WTC11 (cell line): ENCODE measurements around the gene WDR33. TPM values are rescaled to one million over a fixed set of nuclear protein-coding genes. Genes with fewer than 3 reads are reported as not detected.

Experiments
- ATAC-seq: fragments of 200-7000 bp; cut with Tn5 transposase; 2 replicates; pipeline ENCODE4 v1.10.0; 2021; ENCODE audit warnings: mild to moderate bottlenecking, moderate library complexity
- CTCF ChIA-PET: fragments of 300-600 bp; sonication (Branson Sonifier 250); formaldehyde crosslinking; loops from one replicate; lab custom pipeline; 2021; ENCODE audit warnings: antibody characterized with exemption; lab: Charles Lee
- POLR2A ChIA-PET: fragments of 350-600 bp; sonication (Branson Sonifier 250); formaldehyde crosslinking; loops from one replicate; lab custom pipeline; 2021; ENCODE audit warnings: antibody characterized with exemption; lab: Charles Lee
- DNase-seq: peaks from one replicate; pipeline ENCODE4 v3.0.0; 2021; ENCODE audit warnings: low spot score
- H3K27ac Mint-ChIP-seq: 2 replicates; pipeline ENCODE4 v1.8.0; 2021; ENCODE audit warnings: mixed read lengths
- H3K27me3 Mint-ChIP-seq: 2 replicates; pipeline ENCODE4 v1.8.0; 2021; ENCODE audit warnings: low read depth, mild to moderate bottlenecking, moderate library complexity, mixed read lengths
- H3K36me3 Mint-ChIP-seq: 2 replicates; pipeline ENCODE4 v1.8.0; 2021; ENCODE audit warnings: mixed read lengths
- H3K4me1 Mint-ChIP-seq: 2 replicates; pipeline ENCODE4 v1.8.0; 2022; ENCODE audit warnings: mixed read lengths
- H3K4me3 Mint-ChIP-seq: 2 replicates; pipeline ENCODE4 v1.8.0; 2021; ENCODE audit warnings: mild to moderate bottlenecking, moderate library complexity, mixed read lengths
- H3K9me3 Mint-ChIP-seq: 2 replicates; pipeline ENCODE4 v1.8.0; 2021; ENCODE audit warnings: mixed read lengths
- GTF2I ChIP-seq: fragments of 250-450 bp; sonication (Bioruptor Pico); conservative IDR thresholded peaks from 2 replicates; pipeline ENCODE4 v1.4.0; 2021; ENCODE audit warnings: mild to moderate bottlenecking
- KAT7 ChIP-seq: sonication (generic); formaldehyde crosslinking; IDR thresholded peaks from 2 replicates; pipeline ENCODE4 v1.8.1; 2023; ENCODE audit warnings: missing genetic modification reagents, mild to moderate bottlenecking, borderline replicate concordance
- NFATC4 ChIP-seq: fragments of 250-450 bp; sonication (Bioruptor Pico); IDR thresholded peaks from 2 replicates; pipeline ENCODE4 v1.9.0; 2021; ENCODE audit warnings: mild to moderate bottlenecking
- NFYB ChIP-seq: sonication (generic); formaldehyde crosslinking; conservative IDR thresholded peaks from 2 replicates; pipeline ENCODE4 v1.8.0; 2022; ENCODE audit warnings: low read depth, missing genetic modification reagents
- RELA ChIP-seq: sonication (generic); formaldehyde crosslinking; IDR thresholded peaks from 2 replicates; pipeline ENCODE4 v1.8.1; 2022; ENCODE audit warnings: missing genetic modification reagents, mild to moderate bottlenecking, borderline replicate concordance
- SOX15 ChIP-seq: fragments of 250-450 bp; sonication (Bioruptor Pico); IDR thresholded peaks from 2 replicates; pipeline ENCODE4 v1.9.0; 2021; ENCODE audit warnings: mild to moderate bottlenecking
- TEAD1 ChIP-seq: sonication (generic); formaldehyde crosslinking; IDR thresholded peaks from 2 replicates; pipeline ENCODE4 v1.8.0; 2022; ENCODE audit warnings: mild to moderate bottlenecking, missing genetic modification reagents
- ZNF121 ChIP-seq: sonication (generic); formaldehyde crosslinking; IDR thresholded peaks from 2 replicates; pipeline ENCODE4 v1.8.0; 2023; ENCODE audit warnings: missing genetic modification reagents
- ZNF138 ChIP-seq: sonication (generic); formaldehyde crosslinking; conservative IDR thresholded peaks from 2 replicates; pipeline ENCODE4 v1.8.1; 2022; ENCODE audit warnings: mild to moderate bottlenecking, moderate library complexity, missing genetic modification reagents
- ZNF317 ChIP-seq: sonication (generic); formaldehyde crosslinking; IDR thresholded peaks from 2 replicates; pipeline ENCODE4 v1.8.1; 2023; ENCODE audit warnings: low read depth, mild to moderate bottlenecking, moderate library complexity, missing genetic modification reagents, borderline replicate concordance
- ZNF416 ChIP-seq: fragments of 250-450 bp; sonication (Bioruptor Pico); IDR thresholded peaks from 2 replicates; pipeline ENCODE4 v1.9.0; 2021; ENCODE audit warnings: mild to moderate bottlenecking, inconsistent platforms
- ZNF423 ChIP-seq: fragments of 250-450 bp; sonication (Bioruptor Pico); IDR thresholded peaks from 2 replicates; pipeline ENCODE4 v2.1.2; 2022; ENCODE audit warnings: mild to moderate bottlenecking, moderate library complexity
- total RNA-seq: library from RNA; stranded (reverse); gene quantifications from 3 replicates; pipeline ENCODE4 v1.2.3, GENCODE V29; 2021
- TF ChIP-seq, protein P1 (sequence below): sonication (generic); formaldehyde crosslinking; IDR thresholded peaks from 2 replicates; pipeline ENCODE4 v1.8.0; 2022; ENCODE audit warnings: missing genetic modification reagents
- TF ChIP-seq, protein P2 (sequence below): sonication (generic); formaldehyde crosslinking; IDR thresholded peaks from 2 replicates; pipeline ENCODE4 v1.8.1; 2022; ENCODE audit warnings: mild to moderate bottlenecking, moderate library complexity, missing genetic modification reagents
- TF ChIP-seq, protein P3 (sequence below): sonication (generic); formaldehyde crosslinking; IDR thresholded peaks from 2 replicates; pipeline ENCODE4 v1.8.0; 2022; ENCODE audit warnings: mild to moderate bottlenecking, missing genetic modification reagents
- TF ChIP-seq, protein P4 (sequence below): sonication (generic); formaldehyde crosslinking; IDR thresholded peaks from 2 replicates; pipeline ENCODE4 v1.8.1; 2023; ENCODE audit warnings: mild to moderate bottlenecking, missing genetic modification reagents, moderate library complexity
- TF ChIP-seq, protein P5 (sequence below): fragments of 250-450 bp; sonication (Bioruptor Pico); IDR thresholded peaks from 2 replicates; pipeline ENCODE4 v1.9.0; 2021; ENCODE audit warnings: mild to moderate bottlenecking, borderline replicate concordance
- TF ChIP-seq, protein P6 (sequence below): sonication (generic); formaldehyde crosslinking; IDR thresholded peaks from 2 replicates; pipeline ENCODE4 v1.8.1; 2022; ENCODE audit warnings: low read depth, mild to moderate bottlenecking, moderate library complexity, missing genetic modification reagents, borderline replicate concordance

Gene WDR33
- total RNA-seq, 1 experiment from 2014 or later, result 67.1 TPM

DNA sequence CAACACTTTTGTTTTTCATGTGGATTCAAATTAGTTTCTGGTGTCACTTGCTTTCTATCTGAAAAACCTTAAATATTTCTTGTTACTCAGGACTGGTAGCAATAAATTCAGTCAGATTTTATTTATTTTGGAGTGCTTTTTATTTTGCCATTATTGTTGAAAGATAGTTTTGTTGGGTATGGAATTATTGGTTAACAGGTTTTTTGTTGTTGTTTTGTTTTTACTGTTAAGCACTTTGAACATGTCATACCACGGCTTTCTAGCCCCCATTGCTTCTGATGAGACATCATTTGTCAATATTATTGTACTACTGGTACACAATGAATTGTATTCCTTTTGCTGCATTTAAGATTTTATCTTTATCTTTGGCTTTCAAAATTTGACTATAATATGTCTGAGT is 122.6 kb downstream of the WDR33 start:
- Mint-ChIP-seq H3K4me3 (no peak overlapping the region), H3K27me3 (peaks cover 10% of the 10 kb centered on the region), H3K27ac (no peak overlapping the region), H3K36me3 (peaks cover 32% of the 10 kb centered on the region), H3K4me1 (no peaks in the 10 kb centered on the region), H3K9me3 (peaks cover 41% of the 10 kb centered on the region)
- DNase-seq (no peak), ATAC-seq (no peak)
- CTCF ChIA-PET, result interaction anchor here (0.9 kb wide), 1 partner anchor 26 kb away, joined by 3 read pairs; no protein-coding TSS in a partner anchor
- POLR2A ChIA-PET, result no interaction called here
- TF ChIP-seq ZNF121 (CRISPR knock-in tag) (no peak), KAT7 (CRISPR knock-in tag) (no peak), NFATC4 (CRISPR knock-in tag) (no peak), ZNF423 (CRISPR knock-in tag) (no peak), TEAD1 (CRISPR knock-in tag) (no peak), NFYB (CRISPR knock-in tag) (no peak), SOX15 (no peak), ZNF138 (no peak), ZNF317 (no peak), GTF2I (CRISPR knock-in tag) (no peak)
- TF ChIP-seq, protein P1, sequence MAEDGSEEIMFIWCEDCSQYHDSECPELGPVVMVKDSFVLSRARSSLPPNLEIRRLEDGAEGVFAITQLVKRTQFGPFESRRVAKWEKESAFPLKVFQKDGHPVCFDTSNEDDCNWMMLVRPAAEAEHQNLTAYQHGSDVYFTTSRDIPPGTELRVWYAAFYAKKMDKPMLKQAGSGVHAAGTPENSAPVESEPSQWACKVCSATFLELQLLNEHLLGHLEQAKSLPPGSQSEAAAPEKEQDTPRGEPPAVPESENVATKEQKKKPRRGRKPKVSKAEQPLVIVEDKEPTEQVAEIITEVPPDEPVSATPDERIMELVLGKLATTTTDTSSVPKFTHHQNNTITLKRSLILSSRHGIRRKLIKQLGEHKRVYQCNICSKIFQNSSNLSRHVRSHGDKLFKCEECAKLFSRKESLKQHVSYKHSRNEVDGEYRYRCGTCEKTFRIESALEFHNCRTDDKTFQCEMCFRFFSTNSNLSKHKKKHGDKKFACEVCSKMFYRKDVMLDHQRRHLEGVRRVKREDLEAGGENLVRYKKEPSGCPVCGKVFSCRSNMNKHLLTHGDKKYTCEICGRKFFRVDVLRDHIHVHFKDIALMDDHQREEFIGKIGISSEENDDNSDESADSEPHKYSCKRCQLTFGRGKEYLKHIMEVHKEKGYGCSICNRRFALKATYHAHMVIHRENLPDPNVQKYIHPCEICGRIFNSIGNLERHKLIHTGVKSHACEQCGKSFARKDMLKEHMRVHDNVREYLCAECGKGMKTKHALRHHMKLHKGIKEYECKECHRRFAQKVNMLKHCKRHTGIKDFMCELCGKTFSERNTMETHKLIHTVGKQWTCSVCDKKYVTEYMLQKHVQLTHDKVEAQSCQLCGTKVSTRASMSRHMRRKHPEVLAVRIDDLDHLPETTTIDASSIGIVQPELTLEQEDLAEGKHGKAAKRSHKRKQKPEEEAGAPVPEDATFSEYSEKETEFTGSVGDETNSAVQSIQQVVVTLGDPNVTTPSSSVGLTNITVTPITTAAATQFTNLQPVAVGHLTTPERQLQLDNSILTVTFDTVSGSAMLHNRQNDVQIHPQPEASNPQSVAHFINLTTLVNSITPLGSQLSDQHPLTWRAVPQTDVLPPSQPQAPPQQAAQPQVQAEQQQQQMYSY (CRISPR knock-in tag), result no peak
- TF ChIP-seq, protein P2, sequence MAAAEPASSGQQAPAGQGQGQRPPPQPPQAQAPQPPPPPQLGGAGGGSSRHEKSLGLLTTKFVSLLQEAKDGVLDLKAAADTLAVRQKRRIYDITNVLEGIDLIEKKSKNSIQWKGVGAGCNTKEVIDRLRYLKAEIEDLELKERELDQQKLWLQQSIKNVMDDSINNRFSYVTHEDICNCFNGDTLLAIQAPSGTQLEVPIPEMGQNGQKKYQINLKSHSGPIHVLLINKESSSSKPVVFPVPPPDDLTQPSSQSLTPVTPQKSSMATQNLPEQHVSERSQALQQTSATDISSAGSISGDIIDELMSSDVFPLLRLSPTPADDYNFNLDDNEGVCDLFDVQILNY (CRISPR knock-in tag), result no peak
- TF ChIP-seq, protein P3, sequence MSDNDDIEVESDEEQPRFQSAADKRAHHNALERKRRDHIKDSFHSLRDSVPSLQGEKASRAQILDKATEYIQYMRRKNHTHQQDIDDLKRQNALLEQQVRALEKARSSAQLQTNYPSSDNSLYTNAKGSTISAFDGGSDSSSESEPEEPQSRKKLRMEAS, result no peak
- TF ChIP-seq, protein P4, sequence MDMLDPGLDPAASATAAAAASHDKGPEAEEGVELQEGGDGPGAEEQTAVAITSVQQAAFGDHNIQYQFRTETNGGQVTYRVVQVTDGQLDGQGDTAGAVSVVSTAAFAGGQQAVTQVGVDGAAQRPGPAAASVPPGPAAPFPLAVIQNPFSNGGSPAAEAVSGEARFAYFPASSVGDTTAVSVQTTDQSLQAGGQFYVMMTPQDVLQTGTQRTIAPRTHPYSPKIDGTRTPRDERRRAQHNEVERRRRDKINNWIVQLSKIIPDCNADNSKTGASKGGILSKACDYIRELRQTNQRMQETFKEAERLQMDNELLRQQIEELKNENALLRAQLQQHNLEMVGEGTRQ (CRISPR knock-in tag), result no peak
- TF ChIP-seq, protein P5, sequence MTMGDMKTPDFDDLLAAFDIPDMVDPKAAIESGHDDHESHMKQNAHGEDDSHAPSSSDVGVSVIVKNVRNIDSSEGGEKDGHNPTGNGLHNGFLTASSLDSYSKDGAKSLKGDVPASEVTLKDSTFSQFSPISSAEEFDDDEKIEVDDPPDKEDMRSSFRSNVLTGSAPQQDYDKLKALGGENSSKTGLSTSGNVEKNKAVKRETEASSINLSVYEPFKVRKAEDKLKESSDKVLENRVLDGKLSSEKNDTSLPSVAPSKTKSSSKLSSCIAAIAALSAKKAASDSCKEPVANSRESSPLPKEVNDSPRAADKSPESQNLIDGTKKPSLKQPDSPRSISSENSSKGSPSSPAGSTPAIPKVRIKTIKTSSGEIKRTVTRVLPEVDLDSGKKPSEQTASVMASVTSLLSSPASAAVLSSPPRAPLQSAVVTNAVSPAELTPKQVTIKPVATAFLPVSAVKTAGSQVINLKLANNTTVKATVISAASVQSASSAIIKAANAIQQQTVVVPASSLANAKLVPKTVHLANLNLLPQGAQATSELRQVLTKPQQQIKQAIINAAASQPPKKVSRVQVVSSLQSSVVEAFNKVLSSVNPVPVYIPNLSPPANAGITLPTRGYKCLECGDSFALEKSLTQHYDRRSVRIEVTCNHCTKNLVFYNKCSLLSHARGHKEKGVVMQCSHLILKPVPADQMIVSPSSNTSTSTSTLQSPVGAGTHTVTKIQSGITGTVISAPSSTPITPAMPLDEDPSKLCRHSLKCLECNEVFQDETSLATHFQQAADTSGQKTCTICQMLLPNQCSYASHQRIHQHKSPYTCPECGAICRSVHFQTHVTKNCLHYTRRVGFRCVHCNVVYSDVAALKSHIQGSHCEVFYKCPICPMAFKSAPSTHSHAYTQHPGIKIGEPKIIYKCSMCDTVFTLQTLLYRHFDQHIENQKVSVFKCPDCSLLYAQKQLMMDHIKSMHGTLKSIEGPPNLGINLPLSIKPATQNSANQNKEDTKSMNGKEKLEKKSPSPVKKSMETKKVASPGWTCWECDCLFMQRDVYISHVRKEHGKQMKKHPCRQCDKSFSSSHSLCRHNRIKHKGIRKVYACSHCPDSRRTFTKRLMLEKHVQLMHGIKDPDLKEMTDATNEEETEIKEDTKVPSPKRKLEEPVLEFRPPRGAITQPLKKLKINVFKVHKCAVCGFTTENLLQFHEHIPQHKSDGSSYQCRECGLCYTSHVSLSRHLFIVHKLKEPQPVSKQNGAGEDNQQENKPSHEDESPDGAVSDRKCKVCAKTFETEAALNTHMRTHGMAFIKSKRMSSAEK (CRISPR knock-in tag), result no peak

DNA sequence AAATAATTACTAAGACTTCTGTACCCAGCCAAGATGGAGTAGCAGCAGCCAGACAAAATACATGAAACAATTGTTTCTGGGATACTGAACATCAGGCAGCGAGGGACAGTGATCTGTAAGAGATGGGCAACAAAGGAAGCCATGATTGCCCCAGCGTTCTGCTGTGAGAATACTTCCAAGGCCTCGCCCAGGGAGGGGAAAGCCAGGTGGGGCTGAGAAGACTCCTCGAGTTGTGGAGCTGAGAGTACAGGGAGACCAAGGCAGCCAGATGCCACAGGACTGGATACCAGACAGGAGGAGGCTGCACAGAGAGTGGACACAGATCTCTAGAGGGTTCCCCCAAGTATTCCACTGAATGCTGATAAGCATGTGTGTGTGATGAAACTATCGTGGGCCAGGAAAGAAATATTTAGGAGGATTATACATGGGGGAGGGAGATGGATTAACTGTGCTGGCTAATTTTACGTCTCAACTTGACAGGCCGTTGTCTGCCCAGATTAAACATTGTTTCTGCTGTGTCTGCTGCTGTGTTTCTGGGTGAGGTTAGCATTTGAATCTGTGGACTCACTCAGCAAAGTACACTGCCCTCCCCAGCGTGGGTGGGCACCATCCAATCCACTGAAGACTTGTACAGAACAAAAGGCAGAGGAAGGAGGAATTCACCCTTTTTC is 125.4 kb downstream of the WDR33 start:
- Mint-ChIP-seq H3K27ac (no peak overlapping the region; the same call in 1 of the 2 replicates), H3K9me3 (peaks cover 19% of the 10 kb centered on the region), H3K4me1 (no peaks in the 10 kb centered on the region), H3K4me3 (no peak overlapping the region), H3K27me3 (peaks cover 7% of the 10 kb centered on the region), H3K36me3 (peaks cover 16% of the 10 kb centered on the region)
- CTCF ChIA-PET, result no interaction called here
- TF ChIP-seq, protein P2 (CRISPR knock-in tag), result no peak
- TF ChIP-seq ZNF416 (CRISPR knock-in tag), result no peak
- TF ChIP-seq, protein P6, sequence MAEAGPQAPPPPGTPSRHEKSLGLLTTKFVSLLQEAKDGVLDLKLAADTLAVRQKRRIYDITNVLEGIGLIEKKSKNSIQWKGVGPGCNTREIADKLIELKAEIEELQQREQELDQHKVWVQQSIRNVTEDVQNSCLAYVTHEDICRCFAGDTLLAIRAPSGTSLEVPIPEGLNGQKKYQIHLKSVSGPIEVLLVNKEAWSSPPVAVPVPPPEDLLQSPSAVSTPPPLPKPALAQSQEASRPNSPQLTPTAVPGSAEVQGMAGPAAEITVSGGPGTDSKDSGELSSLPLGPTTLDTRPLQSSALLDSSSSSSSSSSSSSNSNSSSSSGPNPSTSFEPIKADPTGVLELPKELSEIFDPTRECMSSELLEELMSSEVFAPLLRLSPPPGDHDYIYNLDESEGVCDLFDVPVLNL (CRISPR knock-in tag), result no peak
- TF ChIP-seq RELA (CRISPR knock-in tag), result no peak
- POLR2A ChIA-PET, result no interaction called here
- ATAC-seq (no peak), DNase-seq (no peak)
